GM21576 (cell line): ENCODE measurements around the gene NR5A1.

Experiments
- ATAC-seq: cut with Tn5 transposase; IDR thresholded peaks from one replicate; pipeline ENCODE4 v1.9.1; 2021; ENCODE audit warnings: mild to moderate bottlenecking, moderate library complexity; ENCODE audit not compliant: unreplicated experiment

The NR5A1 gene

DNA sequence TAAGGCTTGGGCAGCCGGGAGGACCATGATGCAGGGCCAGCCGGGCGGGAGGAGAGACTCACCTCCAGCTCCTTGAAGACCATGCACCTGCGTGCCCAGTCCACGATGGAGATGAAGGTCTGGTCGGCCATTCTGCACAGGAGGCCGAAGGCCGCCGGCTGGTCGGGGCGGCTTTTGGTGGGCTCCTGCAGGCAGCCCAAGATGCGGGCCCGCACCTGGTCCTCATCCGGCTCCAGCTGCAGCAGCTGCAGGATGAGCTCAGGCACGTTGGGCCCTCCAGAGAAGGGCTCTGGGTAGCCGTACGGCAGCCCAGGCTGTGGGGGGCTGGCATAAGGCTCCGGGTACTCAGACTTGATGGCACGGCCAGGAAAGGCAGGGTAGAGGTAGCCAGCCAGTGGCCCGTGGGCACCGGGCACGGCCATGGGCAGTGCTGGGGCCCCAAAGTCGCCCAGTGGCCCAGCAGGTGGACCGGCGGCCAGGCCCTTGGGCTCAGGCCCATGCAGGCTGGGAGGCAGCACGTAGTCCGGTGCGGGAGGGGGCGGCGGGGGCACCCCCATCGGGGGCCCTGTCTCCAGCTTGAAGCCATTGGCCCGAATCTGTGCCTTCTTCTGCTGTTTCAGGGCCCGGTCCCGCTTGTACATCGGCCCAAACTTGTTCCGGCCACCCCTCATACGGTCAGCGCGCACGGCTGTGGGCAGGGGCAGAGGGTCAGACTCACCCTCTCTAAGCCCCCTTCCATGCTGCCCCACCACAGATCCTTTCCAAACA lies 7.0 kb downstream of the NR5A1 start:
- ATAC-seq, result no peak

DNA sequence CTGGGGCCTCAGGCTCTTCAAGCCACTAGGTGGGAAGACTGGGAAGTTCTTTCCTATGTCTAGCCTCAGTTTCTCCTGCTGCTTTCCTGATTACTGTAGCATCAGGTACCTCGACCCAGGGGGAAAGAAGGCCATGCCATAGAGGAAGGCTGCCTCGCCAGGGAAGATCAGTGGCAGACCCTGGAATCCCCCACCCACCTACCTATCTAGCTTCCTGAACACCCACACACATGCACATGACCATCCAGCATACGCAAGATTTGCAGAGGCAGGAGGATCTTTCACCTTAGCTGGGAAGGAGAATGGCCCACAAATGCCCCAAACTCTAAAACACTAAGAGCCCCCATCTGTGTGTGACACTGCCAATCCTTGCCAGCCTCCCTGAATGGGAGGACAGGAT lies 8.0 kb downstream of the NR5A1 start:
- ATAC-seq, result no peak

DNA sequence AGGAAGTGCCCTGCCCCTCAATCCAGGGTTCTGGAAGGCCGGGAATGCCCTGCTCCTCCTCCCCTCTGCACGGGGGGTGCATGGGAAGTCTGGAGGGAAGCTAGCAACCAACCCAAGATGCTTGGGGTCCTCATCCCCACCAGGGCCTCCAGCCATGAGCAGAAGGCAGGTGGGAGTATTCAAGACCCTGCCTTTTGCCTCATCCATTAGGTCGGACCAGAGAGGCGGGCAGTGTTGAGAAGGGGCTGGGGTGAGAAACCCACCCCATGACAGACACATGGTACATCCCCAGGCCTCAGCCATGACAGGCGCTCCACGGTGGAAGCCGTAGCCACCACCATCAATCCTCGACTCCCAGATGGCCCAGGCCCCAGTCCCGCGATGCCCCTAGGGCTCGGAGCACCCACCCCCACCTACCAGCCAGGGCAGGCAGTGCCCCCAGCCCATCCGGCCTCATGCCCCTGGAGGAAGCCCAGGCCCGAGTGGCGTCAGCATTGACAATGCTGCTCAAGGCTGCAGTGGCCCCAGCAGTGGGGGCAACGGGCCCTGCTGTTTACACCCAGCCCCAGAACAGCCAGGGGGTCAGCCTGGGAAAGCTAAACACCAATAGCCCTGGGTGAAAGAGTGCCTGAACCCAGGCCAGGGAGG lies 8.6 kb downstream of the NR5A1 start:
- ATAC-seq, result no peak

DNA sequence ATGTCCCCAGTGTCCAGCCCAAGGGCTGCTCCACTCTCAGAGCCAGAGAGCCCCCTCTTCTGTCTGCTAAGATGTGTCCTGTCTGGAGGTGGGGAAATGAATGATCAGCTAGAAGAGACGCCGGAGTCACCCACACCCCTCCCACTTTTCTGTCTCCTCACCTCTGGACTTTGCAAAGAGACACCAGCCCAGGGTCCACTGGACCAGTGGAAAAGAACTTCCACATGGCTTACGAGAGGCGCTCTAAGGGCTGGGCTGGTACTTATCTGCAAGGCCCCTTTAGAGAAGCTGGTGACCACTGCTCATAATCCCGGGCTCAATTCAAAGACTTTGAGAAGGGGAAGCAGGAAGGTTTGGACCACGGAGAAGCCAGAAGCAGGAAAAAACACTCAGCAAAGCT lies 9.2 kb downstream of the NR5A1 start:
- no peak for ATAC-seq

DNA sequence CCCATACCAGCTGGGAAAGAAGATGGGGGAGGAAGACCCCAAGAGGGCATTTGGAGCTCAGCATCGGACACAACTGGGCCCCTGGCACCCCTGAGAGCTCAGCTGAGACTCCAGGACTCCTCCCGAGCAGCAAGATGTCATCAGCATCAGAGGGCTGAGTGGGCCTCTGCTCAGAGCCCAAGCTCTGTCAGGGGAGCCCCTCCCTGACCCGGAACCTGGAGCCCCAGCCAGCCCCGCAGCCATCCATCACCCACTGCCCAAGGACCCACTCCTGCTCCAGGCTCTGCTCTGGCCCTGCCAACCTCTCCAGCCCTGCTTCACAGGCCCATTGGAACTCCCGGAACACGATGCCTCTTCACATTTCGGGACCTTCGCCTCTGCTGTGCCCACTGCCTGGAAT lies 9.8 kb downstream of the NR5A1 start:
- ATAC-seq, result no peak

DNA sequence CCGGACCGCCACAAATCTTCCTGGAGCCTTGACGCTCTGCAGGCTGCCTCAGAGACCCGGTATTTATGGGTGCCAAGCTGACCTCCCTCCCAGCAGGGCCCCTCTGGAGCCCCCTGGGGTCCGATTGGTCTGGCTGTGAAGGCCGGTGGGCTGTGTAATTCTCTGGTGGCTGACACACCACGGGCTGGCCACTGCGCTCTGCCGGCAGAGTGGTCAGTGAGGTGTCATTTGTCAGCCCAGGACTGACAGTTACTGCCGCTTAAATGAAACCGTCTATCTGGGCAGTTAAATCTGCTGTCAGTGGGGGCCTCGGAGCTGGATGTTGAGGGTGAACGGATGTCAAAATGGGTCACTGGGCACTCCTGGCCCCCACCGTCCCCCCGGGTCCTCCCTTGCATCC lies 10.7 kb downstream of the NR5A1 start:
- ATAC-seq, result no peak

DNA sequence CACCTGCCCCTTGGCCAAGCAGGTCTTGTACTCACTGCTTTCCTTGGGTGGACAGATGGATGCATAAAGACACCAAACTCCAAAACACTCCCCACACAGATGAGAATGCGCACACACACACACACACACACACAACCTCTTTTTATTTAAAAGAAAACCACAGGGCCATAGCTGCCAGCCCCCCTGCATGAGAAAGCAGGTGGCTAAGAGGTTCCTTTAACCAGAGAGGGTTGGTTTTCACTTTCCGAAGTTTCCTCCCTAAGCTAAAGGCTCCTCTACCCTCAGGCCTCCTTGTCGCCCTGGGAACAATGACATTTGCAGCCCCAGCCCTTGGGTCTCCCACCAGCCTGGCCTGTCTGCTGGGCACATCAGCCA lies 11.1 kb downstream of the NR5A1 start:
- ATAC-seq, result no peak

DNA sequence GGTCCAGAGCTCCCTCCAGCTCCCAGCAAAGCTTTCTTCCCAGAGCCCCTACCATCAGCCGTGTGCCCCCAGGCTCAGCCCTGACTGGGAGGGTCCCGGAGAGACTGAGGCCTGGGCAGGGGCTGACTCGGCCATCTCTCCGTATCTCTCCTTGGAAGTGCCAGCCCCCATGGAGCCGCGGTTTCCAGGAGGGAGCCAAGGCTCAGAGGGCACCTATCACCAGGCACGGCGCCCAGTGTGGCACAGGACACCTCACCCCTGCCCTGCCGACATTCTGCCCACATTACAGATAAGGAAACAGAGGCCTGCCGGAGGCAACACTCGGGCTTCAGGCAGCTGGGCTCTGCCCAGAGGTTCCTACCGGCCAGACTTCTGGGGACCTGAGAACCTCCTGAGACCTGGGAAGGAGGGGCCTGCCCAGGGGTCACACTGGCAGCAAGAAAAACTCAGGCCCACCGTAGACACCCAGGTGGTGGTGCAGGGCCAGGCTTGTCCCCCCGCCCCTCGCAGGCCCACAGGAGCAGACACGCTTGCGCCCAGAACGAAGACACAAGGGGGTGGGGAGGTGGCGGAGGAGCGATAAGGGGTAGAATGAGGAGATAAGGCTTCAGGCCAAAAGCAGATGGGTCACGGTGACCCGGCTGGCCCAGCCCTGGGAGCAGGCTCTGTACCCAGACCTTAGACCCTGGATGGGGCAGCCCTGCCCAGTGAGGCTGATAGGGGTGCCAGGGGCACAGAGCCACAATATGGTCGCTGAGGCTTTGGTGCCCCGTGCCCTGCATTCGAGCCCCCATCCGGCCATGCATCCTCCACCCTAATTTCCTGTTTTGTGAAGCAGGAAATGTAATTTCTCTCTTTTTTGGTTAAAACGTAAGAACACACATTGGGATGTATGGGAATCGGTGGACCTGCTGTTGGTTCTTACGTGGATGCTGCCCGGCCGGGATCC lies 11.8 kb downstream of the NR5A1 start:
- ATAC-seq, result no peak

DNA sequence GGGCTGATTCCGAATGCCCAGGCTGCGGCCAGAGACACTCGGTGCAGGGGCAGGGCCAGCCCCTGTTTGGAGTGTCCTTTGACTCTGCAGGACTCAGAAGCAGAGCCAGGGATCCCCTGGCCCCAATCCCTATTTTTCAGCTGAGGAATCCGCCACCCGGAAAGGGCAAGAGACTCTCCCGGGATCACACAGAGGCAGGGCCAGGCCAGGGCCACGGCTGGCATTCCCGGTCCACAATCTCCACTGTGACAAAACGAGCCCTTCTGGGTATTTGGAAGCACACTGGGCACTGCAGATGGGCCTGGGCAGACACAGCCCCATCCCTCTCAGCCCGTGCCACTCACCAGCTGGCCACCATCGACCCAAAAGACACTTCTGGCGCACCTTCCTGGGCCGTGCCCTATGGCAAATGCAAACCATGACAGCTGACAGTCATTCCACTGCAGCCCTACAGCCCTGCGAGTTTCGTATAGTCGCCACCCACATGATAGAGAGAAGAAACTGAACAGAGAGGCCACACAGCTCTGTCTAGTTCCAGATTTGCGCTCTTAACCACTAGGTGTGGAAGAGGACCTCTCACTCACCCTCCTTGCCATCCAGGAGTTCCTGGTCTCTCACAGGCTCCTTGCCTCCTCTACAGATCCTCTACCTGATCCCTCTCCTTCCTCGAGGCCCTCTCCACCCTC lies 13.3 kb downstream of the NR5A1 start:
- ATAC-seq, result peak; percentile 39

DNA sequence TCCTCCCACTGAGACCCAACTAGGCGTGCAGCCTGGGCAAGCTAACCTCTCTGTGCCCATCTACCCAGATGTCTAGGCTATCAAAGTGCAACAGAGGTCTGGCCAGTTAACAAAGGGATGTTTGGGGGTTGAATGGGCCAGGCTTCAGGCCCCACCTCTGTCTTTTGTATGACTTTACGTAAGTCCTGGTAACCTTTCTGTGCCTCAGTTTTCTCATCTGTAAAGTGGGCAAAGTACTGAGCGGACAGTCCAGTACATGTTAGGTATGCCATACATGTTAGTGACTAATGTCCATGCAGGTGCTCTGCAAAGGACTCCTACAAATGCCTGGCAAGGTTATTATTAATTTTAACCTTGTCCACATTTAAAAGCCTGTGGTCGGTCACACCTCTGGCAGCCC lies 14.0 kb downstream of the NR5A1 start:
- no peak for ATAC-seq

DNA sequence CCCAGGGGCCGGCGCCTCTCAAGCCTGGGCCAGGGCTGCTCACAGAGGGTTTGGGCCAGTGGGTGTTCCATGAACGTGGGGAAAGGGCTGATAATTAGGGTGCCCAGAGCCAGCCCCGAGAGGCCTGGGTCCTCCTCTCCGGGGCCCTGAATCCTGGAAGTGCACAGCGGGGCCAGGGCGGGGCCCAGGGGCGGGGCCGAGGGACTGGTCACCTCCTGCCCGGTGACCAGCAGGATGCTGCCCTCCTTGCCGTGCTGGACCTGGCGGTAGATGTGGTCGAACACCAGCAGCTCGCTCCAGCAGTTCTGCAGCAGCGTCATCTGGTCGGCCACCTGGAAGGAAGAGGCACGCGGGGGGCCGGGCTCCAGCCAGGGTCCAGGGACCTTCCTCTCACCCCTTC lies 14.4 kb downstream of the NR5A1 start:
- ATAC-seq, result no peak

DNA sequence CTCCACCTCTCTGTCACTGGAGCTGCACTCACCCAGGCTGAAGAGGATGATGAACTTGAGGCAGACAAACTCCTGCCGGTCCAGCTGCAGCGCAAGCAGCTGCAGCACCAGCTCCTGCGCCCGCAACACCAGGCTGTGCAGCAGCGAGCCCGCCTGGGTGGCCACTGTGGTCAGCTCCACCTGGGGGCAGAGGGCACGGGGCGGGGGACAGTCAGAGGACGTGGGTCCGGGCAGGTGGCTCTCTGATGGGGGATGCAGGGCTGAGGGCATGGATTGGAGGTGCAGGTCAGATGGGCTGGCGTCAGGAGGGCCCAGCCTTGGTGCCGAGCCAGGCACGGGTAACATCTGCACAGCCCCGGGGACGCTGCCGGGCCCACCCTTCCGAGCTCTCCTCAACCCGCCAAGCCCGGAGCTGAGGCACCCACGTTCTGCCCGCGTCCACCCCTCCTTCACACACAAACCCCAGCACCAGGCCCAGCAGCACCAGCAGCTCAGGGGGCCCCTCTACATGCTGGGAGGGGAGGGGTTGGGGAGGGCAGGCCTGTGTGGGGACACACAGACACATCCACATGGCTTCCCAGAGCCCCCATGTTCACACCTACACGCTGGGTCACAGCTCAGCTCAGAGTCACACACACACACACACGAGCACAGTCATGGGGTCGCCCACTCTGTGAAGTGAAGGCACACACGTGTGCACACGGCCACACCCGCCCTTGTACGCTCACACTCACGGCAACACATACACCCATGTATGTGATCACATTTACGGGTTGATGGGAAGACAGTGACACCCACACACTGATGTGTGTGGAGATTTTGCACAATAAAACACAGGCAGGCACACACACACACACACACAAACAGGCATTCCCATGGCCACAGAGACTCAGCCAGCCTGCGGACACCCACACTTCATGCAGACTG lies 15.9 kb downstream of the NR5A1 start:
- no peak for ATAC-seq

DNA sequence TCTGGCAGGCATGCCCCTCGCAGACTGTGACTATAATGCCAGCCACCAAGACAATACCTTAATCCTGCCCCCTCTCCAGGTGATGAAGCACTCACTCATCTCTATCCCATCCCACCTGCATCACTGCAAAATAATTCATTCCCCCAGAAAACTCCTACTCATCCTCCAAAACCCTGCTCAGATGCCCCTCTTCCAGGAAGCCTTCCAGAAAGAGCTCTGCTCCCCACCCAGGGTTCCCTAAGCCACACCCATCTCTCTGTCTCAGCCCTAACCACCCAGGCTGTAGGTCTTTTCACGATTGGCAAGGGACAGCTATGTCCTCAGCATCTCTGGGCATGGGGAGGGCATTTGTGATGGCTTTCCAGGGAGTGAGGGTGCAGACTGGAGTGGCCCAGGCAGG lies 17.2 kb downstream of the NR5A1 start:
- no peak for ATAC-seq

DNA sequence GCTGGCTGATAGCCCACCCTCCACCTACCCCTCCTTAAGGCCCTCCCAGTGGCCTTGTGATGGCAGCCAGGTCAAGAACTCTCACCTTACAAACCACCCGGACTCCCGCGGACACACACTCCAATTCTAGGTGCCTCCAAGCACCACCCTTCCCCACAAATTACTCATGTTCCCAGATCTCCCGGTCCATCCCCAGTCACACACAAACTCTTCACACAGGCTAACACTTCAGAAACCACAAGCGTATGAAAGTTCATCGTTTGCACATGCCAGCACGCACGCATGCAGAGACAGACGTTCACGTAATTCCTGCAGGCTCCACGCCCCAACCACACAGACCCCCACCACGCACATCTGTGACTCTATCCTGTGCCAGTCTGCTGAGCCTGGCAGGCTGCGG lies 18.0 kb downstream of the NR5A1 start:
- no peak for ATAC-seq

DNA sequence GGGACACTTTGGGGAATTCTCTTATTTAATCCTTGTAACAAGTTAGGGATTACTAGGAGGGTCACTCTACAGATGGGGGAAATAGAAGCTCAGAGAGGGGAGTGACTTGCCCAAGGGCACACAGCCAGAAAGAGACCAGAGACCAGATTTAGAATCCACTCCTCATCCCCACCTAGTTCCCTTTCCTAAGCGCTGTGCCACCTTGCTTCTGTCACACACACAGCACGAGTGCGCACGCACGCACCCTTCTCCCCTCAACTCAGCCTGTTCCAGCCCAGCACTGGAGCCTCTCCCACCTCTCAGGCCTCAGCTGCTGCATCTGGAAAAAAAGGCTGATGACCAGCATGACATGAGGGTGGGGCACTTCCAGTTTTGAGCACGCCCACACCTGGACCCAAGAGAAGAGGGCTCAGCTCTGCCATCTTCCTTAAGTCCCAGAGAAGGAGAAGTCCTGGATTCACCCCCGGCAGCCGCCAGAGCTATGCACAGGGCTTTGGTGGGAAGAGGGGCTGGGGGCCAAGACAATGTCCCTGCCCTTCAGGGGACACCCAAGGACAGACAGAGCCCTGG lies 18.5 kb downstream of the NR5A1 start:
- no peak for ATAC-seq

DNA sequence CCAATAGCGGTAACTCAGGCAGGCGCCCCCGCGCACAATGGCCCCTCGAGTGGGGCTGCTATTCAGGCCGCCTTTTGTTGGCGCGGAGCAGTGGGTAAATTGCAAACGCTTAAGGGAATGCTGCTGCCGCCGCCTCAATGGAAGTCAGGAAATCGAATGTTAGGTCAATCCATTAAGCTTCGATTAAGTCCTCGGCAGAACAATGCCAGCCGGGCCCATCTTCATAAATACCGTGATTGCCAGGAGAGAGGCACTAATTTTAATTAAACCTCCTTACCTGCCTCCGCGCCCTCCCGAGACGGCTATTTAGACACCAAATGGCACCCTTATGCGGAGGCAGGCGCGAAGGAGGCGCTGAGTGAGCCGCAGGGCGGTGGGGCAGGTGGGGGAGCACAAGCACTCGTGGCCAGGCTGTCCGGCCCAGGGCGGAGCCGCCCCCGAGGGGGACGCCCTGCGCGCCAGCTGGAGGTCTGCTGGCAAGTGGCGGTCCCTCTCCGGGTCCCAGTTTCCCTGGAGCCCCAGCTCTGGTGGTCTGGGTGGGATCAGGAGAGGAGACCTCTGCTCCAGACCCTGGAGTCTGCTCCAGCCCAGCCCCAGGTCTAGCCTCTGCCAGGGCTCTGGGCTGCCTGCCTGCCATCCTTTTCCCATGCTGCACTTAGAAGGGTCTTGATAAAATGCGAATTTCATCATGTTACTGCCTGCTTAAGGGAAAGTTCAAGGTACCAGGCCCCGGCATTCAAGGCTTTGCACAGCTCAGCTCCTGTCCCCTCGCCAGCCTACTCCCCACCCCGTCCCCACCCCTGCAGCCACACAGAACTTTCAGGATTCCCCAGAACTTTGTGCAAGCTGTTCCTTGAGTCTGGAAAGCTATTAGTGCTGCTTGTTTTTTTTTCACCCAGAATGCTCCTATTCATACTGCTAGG lies 19.7 kb downstream of the NR5A1 start:
- no peak for ATAC-seq

DNA sequence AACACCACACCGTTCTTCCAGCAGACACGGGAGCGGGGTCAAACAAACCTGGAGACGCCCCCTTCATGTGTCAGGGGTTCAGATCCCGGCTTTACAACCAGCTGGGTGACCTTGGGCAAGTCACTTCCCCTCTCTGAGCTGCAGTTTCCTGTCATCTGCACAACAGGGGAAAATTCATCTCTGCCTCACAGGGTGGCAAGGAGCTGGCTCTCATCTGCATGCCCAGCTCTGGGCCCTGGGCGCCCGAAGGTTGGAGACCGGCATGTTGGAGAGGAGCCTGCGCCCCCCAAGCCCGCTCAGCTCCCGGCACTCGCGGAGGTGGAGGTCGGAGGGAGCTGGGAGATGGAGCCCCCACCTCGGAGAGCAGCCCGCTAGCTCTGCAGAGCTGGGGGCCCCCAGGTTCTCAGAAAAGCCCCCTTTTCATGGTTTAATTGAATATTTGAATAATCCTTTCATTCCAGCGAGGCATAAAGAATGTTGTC lies 20.4 kb downstream of the NR5A1 start:
- ATAC-seq, result no peak

DNA sequence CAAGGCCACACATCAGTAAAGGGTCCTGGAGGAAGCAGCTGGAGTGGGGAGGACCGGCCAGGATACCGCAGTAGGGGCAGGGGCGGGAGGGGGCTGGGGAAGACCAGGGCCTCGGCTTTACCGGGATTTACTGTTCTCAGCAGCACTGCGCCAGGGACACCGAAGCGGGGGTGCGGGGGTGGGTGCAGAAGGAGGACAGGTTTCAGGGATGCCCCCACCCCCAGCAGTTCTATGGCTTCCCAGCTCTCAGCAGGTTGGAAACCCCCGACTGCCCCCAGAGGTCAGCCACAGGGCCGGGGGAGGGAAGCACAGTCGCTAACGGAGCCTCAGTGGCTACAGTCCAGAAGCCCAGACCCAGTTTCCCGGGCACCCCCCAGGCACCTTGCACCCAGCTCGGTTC lies 21.3 kb downstream of the NR5A1 start:
- ATAC-seq, result no peak

DNA sequence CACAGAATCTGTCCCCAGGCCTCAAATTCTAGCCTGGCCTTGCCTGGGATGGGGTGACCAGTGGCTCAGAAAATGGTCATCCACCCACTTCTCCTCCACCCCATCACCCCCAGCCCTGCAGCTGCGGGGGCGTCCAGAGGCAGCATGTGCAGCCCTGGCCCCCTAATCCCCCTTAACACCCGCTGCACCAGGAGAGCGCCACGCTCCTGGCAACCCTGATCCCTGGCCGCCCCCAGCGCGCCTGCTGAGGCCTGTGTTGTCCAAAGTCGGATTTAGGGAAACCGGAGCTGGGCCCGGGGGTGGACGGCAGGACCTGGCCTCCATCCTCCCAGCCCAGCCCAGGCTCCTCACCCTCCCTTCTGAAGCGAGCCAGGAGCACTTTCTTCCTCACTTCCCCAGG lies 22.0 kb downstream of the NR5A1 start:
- no peak for ATAC-seq
